Omental fat pad (tissue), 4 donors: Measurements from ENCODE around the gene RNF144A. TPM values are rescaled to one million over a fixed set of nuclear protein-coding genes. Genes with fewer than 3 reads are reported as not detected.
A peak's percentile ranks its signal among the peaks of the same experiment; 100 is the strongest.

Source experiments
- ATAC-seq: fragments of 150-250 bp; one replicate; pipeline ENCODE4 v1.9.1; 2016; ENCODE audit warnings: mild to moderate bottlenecking, moderate library complexity; ENCODE audit not compliant: low FRiP score
- DNase-seq: peaks from one replicate; pipeline ENCODE4 v3.0.0-alpha.2; 2019; ENCODE audit warnings: low spot score
- CTCF ChIP-seq, 3 donors: fragments of 450-650 bp; IDR thresholded peaks; one replicate each; pipeline ENCODE4 v1.5.1; 2016 to 2017; ENCODE audit warnings: antibody characterized with exemption in 3 of 3, mild to moderate bottlenecking in 3 of 3, moderate library complexity in 2 of 3
- total RNA-seq, 4 donors: library from RNA; depleted of rRNA; stranded (reverse); fragments of >200 nt; gene quantifications; one replicate each; pipeline ENCODE4 v1.1.0, GENCODE V29; 2016

RNF144A gene
- total RNA-seq, 4 donors from 2014 or later: 12.6 to 39.9 (median 16.3) TPM

- TF ChIP-seq CTCF (IDR thresholded peaks at IDR 0.05): no peak
- ATAC-seq (no peak), DNase-seq (no peak)
Measured at GRCh38 chr2:6958616-6959235, 41.5 kb downstream of the RNF144A start.

DNA sequence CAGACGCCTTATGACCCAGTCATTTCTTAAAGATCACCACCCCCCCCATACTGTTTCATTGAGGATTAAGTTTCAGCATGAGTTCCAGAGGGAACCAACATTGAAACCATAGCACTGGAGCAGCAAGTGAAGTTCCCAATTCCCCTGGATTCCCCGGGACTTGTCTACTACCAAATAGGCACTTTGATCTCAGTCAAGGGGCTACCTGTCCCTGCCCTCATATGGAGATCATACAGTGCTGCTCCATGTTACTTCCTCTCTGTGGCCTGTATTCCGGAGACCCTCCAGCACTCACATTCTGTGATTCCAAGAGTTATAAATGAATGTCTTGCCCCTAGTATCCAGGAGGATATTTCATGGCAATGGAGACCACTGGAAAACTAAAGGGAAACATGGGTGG, 42.5 kb downstream of the RNF144A start:
- DNase-seq: no peak
- ATAC-seq: no peak
- no peak for TF ChIP-seq CTCF (IDR thresholded peaks at IDR 0.05)

GRCh38 chr2:6960659-6961058, 43.4 kb downstream of the RNF144A start:
- peak; percentile 63 for ATAC-seq
- no peak for DNase-seq
- no peak for TF ChIP-seq CTCF (IDR thresholded peaks at IDR 0.05)

- no peak for TF ChIP-seq CTCF (IDR thresholded peaks at IDR 0.05)
- ATAC-seq (no peak), DNase-seq (no peak)
Measured at GRCh38 chr2:6963727-6964126, 46.5 kb downstream of the RNF144A start.

GRCh38 chr2:6965071-6965795, 48.0 kb downstream of the RNF144A start:
- TF ChIP-seq CTCF (IDR thresholded peaks at IDR 0.05): no peak
- DNase-seq (no peak), ATAC-seq (no peak)

GRCh38 chr2:6966446-6966940, 49.3 kb downstream of the RNF144A start:
- no peak for DNase-seq

More at GRCh38 chr2:6966446-6966940, 49.3 kb downstream of the RNF144A start:
- no peak for ATAC-seq
- no peak for TF ChIP-seq CTCF (IDR thresholded peaks at IDR 0.05)
